HL-60/S4 treated with phorbol 12-myristate 13-acetate at 8.2 ng/mL for 4 days and 3 days (cell line): ENCODE data around the gene NT5C3B.
"Not testable (repeated sequence)": the region's sequence is repeated elsewhere in the genome, so short reads cannot be mapped to it uniquely, and the experiment has no call there.

Experiments used
- in situ Hi-C: fragments of 300-500 bp; cut with MboI; formaldehyde crosslinking; loops from 2 replicates; pipeline ENCODE4 v1.15.0; 2022; ENCODE audit warnings: low sequenced_read_pairs

Gene NT5C3B

DNA sequence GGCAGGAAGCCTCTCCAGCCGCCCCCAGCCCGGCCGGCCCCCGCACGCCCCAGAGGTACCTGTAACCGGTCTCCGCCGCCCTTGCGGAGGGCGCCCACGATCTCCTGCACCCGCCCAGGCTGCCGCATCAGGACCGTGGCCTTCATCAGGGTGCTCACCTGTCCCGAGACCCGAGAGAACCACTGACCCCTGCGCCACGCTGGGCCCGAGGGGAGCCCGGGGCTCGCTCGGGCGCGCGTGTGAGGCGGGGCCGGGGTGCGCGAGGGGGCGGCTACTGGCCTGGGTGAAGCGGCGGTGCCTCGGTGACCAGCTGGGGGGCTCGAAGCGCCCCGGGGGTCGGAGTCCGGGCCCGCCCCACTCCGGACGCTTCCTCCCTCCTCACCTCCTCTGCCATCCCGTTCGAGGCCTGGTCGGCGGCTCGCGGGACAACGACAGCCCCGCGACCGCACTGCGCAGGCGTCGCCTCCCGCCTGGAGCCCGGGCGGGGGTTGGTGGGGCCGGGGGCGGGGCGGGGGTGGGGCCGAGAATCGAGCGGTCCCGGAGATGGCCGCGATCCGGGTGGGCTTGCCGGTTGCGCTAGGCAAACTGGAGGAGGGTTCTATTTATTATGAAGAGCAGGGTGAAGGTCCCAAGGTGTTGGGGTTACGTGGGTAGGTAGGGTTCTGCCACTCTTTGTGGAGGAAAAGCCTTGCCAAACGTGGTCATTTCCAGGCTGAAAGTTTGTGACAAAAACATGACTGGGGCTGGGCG, at the start of gene NT5C3B:
Gene NT5C3B, minus strand, starts transcription at position 433 of the 750 bp plus-strand sequence. Its CDS starts 39 bp downstream, at position 394.
- in situ Hi-C loops, result no loop called here

DNA sequence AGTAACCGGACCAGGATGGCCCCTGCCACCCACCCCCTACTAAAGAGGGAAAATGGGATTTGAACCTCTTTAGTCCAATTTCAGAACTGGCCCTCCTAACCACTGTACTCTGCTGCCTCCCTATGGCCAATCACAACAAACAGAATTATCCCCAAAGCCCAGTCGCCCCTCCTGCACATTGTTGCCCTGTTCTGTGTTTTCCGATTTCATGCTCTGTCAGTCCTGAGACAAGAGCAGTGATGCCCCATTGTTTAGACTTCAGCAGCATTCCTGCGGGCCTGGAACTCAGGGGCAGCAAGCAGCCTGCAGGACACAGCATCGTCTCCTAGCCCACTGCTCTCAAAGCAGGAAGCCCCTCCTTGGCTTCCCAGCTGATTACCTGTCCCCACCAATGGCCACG, 49.7 kb upstream of the NT5C3B start:
- in situ Hi-C loops, result no loop called here

DNA sequence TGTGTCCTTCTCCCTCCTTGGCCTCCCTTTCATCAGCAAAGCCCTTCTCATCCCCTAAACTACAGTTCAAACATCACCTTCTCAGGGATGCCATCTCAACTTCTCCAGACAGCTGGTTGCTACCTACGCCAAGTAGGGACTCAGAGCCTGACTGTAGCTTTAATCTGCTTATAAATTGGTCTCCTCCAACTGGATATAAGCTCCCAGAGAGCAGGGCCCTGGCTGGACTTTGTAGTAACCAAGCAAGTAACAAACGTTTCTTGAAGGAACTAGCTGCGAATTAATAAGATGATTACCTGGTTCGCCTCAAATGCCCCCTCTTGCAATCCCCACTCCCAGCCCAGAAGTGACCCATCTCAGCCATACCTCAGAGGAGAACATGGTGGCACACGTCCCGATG, 46.7 kb upstream of the NT5C3B start:
- in situ Hi-C loops, result no loop called here

DNA sequence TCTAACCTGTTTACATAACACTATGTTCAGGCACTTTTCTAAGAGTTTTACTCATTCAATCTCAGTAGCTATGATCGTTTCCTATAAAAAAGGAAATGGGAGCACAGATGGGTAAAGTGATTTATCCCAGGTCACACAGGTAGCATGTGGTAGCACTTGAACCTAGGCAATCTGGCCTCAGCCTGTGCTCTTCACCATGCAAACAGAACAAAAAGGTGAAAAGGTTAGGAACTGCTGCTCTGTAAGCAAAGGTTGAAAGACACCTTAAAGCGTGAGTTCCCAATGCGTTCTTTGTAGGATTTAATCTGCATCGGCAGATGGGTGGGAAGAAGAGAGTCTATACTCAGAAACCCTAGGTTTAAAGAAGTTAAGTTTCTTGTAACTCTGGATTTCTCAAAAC, 44.1 kb upstream of the NT5C3B start:
- in situ Hi-C loops, result no loop called here

DNA sequence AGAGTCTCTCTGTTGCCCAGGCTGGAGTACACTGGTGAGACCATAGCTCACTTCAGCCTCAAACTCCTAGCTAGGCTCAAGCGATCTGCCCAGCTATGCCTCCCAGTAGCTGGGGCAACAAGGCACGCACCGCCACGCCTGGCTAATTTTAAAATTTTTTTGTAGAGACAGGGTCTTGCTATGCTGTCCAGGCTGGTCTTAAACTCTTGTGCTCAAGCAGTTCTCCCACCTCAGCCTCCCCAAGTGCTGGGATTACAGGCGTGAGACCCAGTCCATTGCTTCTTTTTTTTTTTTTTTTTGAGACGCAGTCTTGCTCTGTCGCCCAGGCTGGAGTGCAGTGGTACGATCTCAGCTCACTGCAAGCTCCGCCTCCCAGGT, 38.2 kb upstream of the NT5C3B start:
- in situ Hi-C loops, result not testable (repeated sequence)

DNA sequence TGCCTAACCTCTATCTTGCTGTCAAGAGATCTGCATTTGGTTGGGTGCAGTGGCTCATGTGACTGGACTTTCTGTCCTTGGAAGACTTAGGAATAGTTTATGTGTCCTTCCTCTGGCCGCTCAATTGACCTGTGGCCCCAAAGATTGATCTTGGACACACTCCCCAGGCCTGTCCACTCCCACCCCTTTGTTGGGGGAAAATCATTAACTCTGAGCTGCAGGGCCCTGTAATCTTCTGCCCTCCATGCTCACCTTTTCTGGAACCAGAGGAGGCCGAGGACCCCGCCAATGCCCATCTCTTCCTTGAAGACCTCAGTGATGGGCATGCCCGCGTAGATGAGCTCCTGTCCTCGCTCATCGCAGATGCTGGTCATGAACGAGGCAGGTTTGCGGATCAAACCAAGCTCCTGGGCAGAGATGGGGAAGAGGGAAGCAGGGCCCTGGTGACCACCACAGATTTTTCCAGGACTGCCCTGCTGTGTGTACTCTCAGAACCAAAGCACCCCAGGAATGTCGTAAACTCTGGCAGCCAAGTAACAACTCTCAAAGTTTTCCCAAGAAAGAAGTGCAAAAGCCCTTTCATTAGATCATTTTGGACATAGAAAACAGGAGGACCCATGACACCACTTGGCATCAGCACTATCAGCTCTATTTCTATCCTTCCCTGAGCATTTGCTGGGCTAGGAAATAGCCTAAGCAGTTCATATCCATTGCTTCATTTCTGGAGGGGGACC, 37.7 kb upstream of the NT5C3B start:
- in situ Hi-C loops, result no loop called here

DNA sequence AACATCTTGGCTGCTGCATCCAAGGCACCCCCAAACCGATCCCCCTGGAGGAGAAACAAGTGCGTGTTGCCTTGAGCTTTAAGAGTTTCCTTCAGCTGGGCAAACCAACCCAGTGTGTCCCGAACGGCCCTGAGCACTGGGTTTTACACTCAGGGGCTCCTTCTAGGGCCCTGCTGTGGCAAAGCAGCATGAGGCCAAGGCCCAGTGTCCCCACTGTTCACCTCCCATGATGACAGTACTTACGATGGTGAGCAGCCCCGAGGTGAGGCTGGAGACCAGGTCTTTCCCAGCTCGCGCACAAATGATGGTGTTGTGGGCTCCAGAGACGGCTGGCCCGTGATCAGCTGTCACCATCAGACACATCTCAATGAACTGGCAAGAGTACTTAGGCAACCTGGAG, 35.8 kb upstream of the NT5C3B start:
- in situ Hi-C loops, result no loop called here

DNA sequence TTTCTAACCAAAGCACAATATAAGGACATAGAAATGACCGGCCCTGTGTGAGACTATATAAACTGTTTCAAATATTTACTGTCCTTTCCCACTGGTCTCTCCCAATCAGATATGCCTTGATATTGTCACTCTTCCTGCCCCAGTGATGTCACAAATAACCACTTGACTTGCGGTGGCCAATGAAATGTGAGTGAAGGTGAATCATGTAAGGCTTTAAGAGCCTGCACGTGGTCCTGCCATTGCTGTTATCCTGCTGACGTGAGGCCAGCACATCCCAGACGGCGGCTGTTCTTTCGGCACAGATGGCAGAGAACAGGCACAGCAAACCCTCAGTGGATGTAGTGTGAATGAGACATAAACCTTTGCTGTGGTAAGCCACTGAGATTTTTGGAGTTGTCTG, 34.6 kb upstream of the NT5C3B start:
- in situ Hi-C loops, result no loop called here

DNA sequence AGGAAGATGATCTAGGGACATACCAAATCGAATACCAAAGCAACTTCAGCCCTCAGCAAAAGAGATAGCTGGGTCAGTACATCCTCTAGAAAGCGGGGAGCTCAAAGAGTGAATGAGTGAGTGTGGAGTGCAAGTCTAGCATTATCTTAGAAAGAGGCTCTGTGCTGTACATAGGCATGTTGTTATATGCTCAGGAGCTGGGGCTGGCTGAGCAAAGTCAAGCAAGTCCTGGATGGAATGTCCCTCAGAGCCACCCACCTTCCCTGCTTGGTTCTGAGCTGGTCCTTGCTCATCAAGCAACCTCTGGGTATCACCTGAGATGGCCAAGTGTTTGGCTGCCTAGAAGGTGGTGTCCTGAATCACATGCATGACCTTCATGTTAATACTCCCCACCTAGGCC, 34.1 kb upstream of the NT5C3B start:
- in situ Hi-C loops, result no loop called here

DNA sequence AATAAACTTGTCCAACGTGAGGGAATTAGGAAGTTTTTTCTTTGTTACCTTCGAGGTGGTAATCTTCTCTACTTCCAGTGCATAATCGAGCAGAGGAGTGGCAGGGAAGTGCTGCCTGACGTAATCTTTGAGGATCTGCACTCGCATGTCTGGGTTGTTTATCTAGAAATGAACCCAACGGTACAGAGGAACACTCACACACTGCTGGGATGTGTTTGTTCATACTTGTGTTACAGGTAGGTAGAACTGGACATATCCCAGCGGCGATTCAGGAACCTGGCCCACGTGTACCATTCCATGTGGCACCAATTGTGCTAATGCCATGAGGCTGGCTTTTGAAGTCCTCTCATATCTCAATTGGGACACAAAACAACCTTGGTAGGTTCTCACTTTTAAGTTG, 33.4 kb upstream of the NT5C3B start:
- in situ Hi-C loops, result no loop called here

DNA sequence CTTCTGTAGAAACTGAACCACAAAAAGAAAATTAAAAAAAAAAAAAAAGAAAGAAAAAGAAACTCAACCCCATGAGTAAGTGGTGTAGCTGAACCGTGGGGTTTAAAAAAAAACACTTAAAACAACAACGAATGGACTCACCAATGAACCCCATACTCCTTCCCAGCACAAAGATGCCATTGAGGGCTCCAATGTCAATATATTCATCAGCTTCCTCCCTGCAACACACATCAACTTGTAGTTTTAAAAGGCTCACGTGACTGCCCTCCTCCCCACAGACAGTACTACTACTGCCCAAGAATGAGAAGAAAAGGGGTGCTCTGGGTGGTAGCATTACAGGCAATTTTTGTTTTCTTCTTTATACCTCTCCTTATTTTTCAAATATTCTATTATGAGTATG, 32.5 kb upstream of the NT5C3B start:
- in situ Hi-C loops, result no loop called here

DNA sequence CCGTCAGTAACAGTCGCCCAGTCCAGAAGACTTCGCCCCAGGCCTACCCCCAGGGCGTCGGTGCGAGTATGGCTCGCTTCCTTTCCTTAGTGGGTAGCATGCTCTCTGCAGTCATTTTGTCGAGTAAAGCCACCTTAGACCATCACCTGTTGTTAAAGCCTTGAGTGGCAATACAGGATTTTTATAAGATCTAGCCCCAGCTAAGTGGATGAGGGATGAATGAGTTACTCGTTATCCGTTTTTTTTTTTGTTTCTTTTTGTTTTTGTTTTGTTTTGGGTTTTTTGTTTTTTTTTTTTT, 29.5 kb upstream of the NT5C3B start:
- in situ Hi-C loops, result no loop called here

DNA sequence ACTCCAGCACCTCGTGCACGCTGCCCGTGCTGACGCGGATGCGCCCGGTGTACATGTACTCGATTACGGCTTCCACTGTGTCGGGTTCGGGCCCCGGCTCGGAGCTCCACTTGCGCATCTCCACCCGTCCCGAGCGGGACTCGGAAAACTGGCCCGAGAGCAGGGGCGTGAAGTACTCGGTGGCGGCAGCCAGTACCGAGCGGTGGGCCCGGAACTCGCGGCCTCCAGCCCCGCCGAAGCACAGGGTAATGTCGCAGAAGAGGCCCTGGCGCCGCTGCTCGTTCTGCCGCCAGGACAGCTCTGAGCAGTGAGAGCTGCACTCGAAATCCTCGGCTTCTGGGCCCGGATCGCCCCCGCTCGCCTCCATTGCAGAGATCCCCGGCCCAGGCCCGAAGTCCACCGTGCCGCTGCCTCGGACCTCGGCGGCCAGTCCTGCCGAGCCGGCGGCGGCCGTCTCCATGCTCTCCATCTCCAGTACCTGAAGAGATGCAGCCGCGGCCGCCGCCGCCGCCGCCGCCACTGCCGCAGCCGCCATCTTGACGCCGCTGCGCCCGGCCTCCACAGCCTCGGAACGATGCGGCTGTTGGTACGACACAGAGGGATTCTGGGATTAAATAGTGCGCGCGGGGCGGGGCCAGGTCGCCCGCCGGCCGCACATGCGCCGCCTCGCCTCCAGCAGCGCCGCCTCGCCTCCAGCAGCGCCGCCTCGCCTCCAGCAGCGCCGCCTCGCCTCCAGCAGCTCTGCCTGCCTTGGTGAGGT, 29.0 kb upstream of the NT5C3B start, which contains the start of gene KLHL11:
Gene KLHL11, minus strand, starts transcription at position 588 of the 760 bp plus-strand sequence. Its CDS starts 53 bp downstream, at position 535.
- in situ Hi-C loops, result no loop called here

DNA sequence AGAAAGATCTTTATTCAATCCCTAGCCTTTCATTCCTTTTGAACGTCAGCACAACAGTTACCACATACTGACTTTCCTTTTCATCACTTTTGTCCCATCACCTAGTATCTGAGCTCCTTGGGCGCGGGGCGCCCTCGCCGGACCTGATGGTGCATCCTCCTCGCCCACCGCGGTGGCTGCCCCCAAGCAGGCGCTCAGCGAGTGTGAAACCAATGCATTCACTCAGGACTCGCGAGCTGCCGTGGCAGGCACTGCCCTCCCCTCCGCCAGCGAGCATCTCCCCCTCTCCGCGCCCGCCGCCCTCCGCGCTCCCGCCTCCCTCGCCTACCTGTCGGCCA, 28.4 kb upstream of the NT5C3B start:
- in situ Hi-C loops, result no loop called here

DNA sequence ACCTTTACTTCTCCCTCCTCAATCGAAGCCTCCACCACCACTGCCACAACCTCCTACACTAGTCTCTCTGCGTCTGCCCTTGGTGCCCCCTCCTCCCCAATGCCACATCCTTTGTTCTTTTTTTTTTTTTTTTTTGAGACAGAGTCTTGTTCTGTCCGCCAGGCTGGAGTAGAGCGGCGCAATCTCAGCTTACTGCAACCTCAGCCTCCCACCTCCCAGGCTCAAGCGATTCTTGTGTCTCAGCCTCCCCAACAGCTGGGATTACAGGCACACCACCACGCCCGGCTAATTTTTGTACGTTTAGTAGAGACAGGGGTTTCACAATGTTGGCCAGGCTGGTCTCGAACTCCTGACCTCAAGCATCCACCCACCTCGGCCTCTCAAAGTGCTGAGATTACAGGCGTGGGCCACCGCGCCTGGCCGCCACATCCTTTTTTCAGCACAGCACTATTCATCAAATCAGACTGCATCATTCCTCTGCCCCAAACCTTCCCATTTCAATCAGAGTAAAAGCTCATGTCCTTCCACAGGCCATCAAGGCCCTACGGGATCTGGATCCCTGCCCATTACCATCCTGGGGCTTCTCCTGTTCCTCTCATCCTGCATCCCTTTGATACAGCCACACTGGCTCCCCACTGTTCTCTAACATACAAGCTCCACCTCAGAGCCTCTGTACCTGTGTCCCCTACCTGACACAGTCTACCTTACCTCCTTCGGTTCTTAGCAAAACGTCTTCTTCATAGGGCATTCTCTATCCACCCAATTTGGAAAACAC, 27.2 kb upstream of the NT5C3B start:
- in situ Hi-C loops, result no loop called here

DNA sequence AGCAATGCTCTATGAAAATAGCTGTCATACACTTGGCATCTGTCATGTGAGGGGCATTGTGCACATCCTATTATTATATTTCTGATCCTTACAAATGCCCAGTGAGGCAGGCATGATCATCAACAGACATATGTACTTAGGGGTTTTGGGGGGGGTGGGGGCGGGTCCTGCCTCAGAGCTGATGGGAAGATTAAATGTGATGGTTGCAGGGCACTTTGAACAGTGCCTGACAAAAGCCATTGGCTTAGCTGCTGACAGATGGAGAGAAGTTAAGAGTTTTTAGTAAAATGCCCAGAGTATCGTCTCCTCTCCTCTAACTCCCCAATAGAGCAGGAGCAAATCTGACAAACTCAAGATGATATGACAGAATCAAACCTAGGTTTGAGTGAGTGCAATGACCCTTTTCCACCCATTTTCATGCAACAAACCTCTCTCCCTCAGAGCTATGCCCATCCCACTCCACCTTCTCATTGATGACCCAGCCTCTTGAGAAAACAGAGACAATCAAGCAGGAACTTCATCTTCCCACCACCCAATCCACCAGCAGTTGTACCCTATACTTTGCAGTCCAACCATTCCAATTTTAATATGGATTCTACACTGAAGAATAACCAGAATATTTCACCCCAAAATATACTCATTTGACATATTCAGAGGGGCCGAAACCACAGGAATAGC, 24.4 kb upstream of the NT5C3B start:
- in situ Hi-C loops, result no loop called here

DNA sequence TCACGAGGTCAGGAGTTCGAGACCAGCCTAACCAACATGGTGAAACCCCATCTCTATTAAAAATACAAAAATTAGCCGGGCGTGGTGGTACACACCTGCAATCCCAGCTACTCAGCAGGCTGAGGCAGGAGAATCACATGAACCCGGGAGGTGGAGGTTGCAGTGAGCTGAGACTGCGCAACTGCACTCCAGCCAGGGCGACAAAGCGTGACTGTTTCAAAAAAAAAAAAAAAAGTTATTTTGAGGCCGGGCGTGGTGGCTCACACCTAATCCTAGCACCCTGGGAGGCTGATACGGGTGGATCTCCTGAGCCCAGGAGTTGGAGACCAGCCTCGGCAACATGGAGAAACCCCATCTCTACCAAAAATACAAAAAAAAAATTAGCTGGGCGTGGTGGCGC, 15.3 kb upstream of the NT5C3B start:
- in situ Hi-C loops, result not testable (repeated sequence)

DNA sequence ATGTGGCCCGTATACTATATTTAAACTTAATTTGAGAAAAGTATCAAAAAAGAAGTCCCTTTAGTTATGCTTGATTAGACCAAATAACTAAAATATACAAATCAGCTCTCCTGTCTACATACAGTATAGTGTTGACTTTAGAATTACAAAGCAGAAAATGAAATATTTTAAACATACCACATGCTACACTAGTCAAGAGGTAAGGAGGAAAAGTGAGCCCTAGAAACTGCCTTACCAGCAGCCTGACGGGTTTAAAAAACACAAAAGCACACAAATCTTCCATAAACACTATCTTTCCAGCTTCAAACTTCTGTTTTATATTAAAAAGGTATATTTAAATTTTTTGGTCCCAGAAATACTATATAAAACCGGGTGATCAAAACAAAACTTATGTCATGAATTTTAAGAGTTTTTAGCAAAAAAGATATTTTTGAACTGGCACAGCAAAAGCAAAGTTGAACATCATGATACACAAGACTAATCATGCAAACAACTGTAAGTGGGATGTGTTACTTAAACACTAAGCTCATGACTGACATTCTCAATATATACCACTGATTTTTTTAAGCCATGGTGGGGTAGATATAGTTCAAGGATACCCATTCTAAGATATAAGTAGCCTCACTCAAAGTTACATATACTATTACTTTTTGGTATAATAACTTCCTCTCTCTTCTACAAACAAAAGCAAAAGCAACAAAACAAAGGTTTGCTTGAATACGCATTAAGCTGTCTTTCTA, 13.4 kb upstream of the NT5C3B start:
- in situ Hi-C loops, result no loop called here

DNA sequence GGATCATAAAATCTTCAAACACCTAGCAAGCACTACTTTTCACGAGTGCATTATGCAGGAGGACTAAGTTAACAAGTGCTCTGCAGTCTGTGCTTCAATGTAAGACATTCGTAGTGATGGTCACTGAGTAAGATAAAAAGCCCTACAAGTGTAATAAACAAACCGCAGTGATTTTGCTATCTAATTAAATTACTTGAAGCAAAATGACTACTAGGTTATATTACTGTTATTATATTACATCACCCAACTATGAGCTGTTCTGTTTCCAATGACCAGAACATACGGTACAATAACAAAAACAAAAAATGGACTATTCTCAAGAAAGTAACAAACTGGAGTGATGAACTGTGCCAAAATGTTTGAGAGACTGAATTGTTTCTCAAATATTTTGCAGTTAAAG, 12.8 kb upstream of the NT5C3B start:
- in situ Hi-C loops, result no loop called here

DNA sequence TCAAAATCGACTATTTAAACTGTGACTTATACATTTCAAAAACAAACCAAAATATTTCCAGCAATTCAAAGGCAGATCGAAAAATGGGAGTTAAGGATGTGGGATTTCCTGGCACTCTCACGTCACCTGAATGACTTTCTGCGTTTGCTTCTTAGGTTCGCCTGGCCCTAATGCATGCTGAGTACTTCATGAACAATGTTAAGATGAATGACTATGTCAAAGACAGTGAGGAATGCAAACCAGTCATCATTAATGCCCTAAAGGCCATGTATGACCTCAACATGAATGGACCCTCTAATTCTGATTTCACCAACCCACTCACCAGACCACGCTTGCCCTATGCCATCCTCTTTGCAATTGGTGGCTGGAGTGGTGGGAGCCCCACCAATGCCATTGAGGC, 8.9 kb upstream of the NT5C3B start:
- in situ Hi-C loops, result no loop called here
